IMR-90 (cell line): ENCODE data around the gene TRIM4. TPM values are rescaled to one million over a fixed set of nuclear protein-coding genes. Genes with fewer than 3 reads are reported as not detected.

Experiments
- ATAC-seq: fragments of 200-7000 bp; cut with Tn5 transposase; 2 replicates; pipeline ENCODE4 v1.9.1; 2020; ENCODE audit warnings: low read depth, mild to moderate bottlenecking, moderate library complexity
- BruUV-seq: library from RNA; stranded (reverse); fragments of 400-500 nt; replicated peaks from 2 replicates; lab custom pipeline; 2021; lab: Mats Ljungman, UMichigan
- CTCF ChIA-PET: fragments of 300-600 bp; formaldehyde crosslinking; extraction: SDS; loops from one replicate; lab custom pipeline; 2021; ENCODE audit warnings: antibody characterized with exemption; lab: Yijun Ruan, JAX
- POLR2A ChIA-PET: fragments of 300-600 bp; sonication (Branson Sonifier 250); formaldehyde crosslinking; loops from one replicate; lab custom pipeline; 2022; ENCODE audit warnings: antibody characterized with exemption; ENCODE audit not compliant: unreplicated experiment; lab: Charles Lee
- DNase-seq: peaks from one replicate; pipeline ENCODE4 v3.0.0; 2013
- H2AFZ ChIP-seq: replicated peaks from 2 replicates; pipeline ENCODE3; 2013; ENCODE audit warnings: low read length, mild to moderate bottlenecking; ENCODE audit not compliant: poor library complexity
- H2AK5ac ChIP-seq: 2 replicates; pipeline ENCODE4 v1.6.1; 2013; ENCODE audit warnings: low read depth, low read length, inconsistent platforms
- H2AK9ac ChIP-seq: replicated peaks from 2 replicates; pipeline ENCODE3; 2013; ENCODE audit warnings: mild to moderate bottlenecking, low read depth, low read length, moderate library complexity; ENCODE audit not compliant: poor library complexity
- H2BK120ac ChIP-seq: 2 replicates; pipeline ENCODE4 v1.6.1; 2013; ENCODE audit warnings: low read depth, low read length, inconsistent platforms
- H2BK15ac ChIP-seq: 3 replicates; pipeline ENCODE4 v1.6.1; 2013; ENCODE audit warnings: low read depth, low read length, inconsistent platforms
- H2BK20ac ChIP-seq: 2 replicates; pipeline ENCODE4 v1.6.1; 2013; ENCODE audit warnings: low read depth, mild to moderate bottlenecking, inconsistent platforms, low read length, moderate library complexity
- H2BK5ac ChIP-seq: 2 replicates; pipeline ENCODE4 v1.6.1; 2013; ENCODE audit warnings: mild to moderate bottlenecking, low read depth, low read length, inconsistent platforms; ENCODE audit not compliant: poor library complexity, severe bottlenecking
- H3K14ac ChIP-seq: replicated peaks from 2 replicates; pipeline ENCODE4 v1.6.1; 2013; ENCODE audit warnings: low read depth, low read length, inconsistent platforms
- H3K18ac ChIP-seq: 2 replicates; pipeline ENCODE4 v1.6.1; 2013; ENCODE audit warnings: low read depth, low read length, control low read depth
- H3K23ac ChIP-seq: 2 replicates; pipeline ENCODE4 v1.6.1; 2013; ENCODE audit warnings: low read depth, low read length, inconsistent platforms
- H3K27ac ChIP-seq: 2 replicates; pipeline ENCODE4 v1.5.1; 2013; ENCODE audit warnings: mild to moderate bottlenecking, control low read depth, low read length; ENCODE audit not compliant: insufficient read depth
- H3K27me3 ChIP-seq: 2 replicates; pipeline ENCODE4 v1.6.1; 2013; ENCODE audit warnings: low read length; ENCODE audit not compliant: control insufficient read depth, insufficient read depth
- H3K36me3 ChIP-seq: 2 replicates; pipeline ENCODE4 v1.6.1; 2013; ENCODE audit warnings: low read length, mixed read lengths; ENCODE audit not compliant: control insufficient read depth, insufficient read depth
- H3K4ac ChIP-seq: 2 replicates; pipeline ENCODE4 v1.6.1; 2013; ENCODE audit warnings: low read depth, low read length, inconsistent platforms
- H3K4me1 ChIP-seq: 2 replicates; pipeline ENCODE4 v1.6.1; 2013; ENCODE audit warnings: low read length, mixed read lengths; ENCODE audit not compliant: control insufficient read depth, insufficient read depth
- H3K4me2 ChIP-seq: 2 replicates; pipeline ENCODE4 v1.6.1; 2013; ENCODE audit warnings: low read depth, mild to moderate bottlenecking, control low read depth, low read length, moderate library complexity
- H3K4me3 ChIP-seq: 2 replicates; pipeline ENCODE4 v1.5.1; 2013; ENCODE audit warnings: low read depth, mild to moderate bottlenecking, control low read depth, low read length, moderate library complexity; ENCODE audit not compliant: insufficient read depth
- H3K56ac ChIP-seq: 2 replicates; pipeline ENCODE4 v1.6.1; 2013; ENCODE audit warnings: low read length, inconsistent platforms; ENCODE audit not compliant: insufficient read depth; ENCODE audit errors: extremely low read depth
- H3K79me1 ChIP-seq, 2 experiments: 2 replicates each; pipeline ENCODE4 v1.6.1; 2013; ENCODE audit warnings: low read length in 2 of 2, inconsistent platforms in 1 of 2, low read depth in 1 of 2
- H3K9ac ChIP-seq: 2 replicates; pipeline ENCODE4 v1.6.1; 2013; ENCODE audit warnings: low read depth, low read length, control low read depth
- H3K9me1 ChIP-seq: 2 replicates; pipeline ENCODE4 v1.6.1; 2013; ENCODE audit warnings: low read length, inconsistent platforms; ENCODE audit not compliant: insufficient read depth
- H3K9me3 ChIP-seq: 2 replicates; pipeline ENCODE4 v1.6.1; 2013; ENCODE audit warnings: low read length; ENCODE audit not compliant: control insufficient read depth, insufficient read depth
- H4K20me1 ChIP-seq: 2 replicates; pipeline ENCODE4 v1.6.1; 2013; ENCODE audit warnings: low read length, inconsistent platforms; ENCODE audit not compliant: insufficient read depth
- H4K5ac ChIP-seq: 2 replicates; pipeline ENCODE4 v1.6.1; 2013; ENCODE audit warnings: mild to moderate bottlenecking, low read depth, low read length, control low read depth
- H4K8ac ChIP-seq, 2 experiments: 2 replicates each; pipeline ENCODE4 v1.6.1; 2013; ENCODE audit warnings: low read depth in 2 of 2, low read length in 2 of 2, control low read depth in 1 of 2, inconsistent platforms in 1 of 2
- H4K91ac ChIP-seq: 2 replicates; pipeline ENCODE4 v1.6.1; 2013; ENCODE audit warnings: low read depth, low read length, inconsistent platforms; ENCODE audit not compliant: insufficient read depth
- BHLHE40 ChIP-seq: fragments of 150-350 bp; IDR thresholded peaks from 2 replicates; pipeline ENCODE4 v1.6.1; 2016; ENCODE audit warnings: mild to moderate bottlenecking, low read depth, low read length
- MAFK ChIP-seq: IDR thresholded peaks from 2 replicates; pipeline ENCODE4 v1.6.1; 2012; ENCODE audit warnings: low read depth, low read length, improper control_type of control experiment
- SMC3 ChIP-seq: fragments of 150-350 bp; IDR thresholded peaks from 2 replicates; pipeline ENCODE4 v1.6.1; 2016; ENCODE audit warnings: low read depth, mild to moderate bottlenecking, antibody characterized with exemption, low read length, moderate library complexity
- WGBS, 2 experiments: methylation state at CpG; one replicate each; pipeline versions ENCODE4 v1.1.5 to v1.1.7; 2013; ENCODE audit warnings: missing lambda C conversion rate in 2 of 2; ENCODE audit not compliant: insufficient read length in 1 of 2; ENCODE audit errors: extremely low coverage in 2 of 2; 5-methylcytosine and 5-hydroxymethylcytosine counted together
- dilution Hi-C: fragments of 300-500 bp; cut with HindIII; formaldehyde crosslinking; loops from one replicate; pipeline ENCODE4 v1.14.3; 2018; ENCODE audit warnings: low sequenced_read_pairs; ENCODE audit not compliant: unreplicated experiment
- in situ Hi-C: fragments of 300-500 bp; cut with MboI; formaldehyde crosslinking; loops from 3 replicates; pipeline ENCODE4 v1.14.3; 2019; ENCODE audit warnings: low sequenced_read_pairs, inconsistent platforms, mixed read lengths
- intact Hi-C: fragments of 100-400 bp; cut with micrococcal nuclease; formaldehyde crosslinking; loops from 2 replicates; pipeline ENCODE4 v1.10.0; 2022
- polyA plus RNA-seq, 3 experiments: library from polyadenylated mRNA; depleted of rRNA; stranded (reverse); fragments of >200 nt; gene quantifications; 2 replicates each; pipeline ENCODE4 v1.2.3, GENCODE V29; 2012; ENCODE audit warnings: low replicate concordance in 1 of 3
- total RNA-seq: library from RNA; depleted of rRNA; stranded (reverse); fragments of >200 nt; gene quantifications from 2 replicates; pipeline ENCODE4 v1.2.3, GENCODE V29; 2012
- TF ChIP-seq, protein P1 (sequence below): fragments of 150-350 bp; IDR thresholded peaks from 2 replicates; pipeline ENCODE4 v1.6.1; 2017; ENCODE audit warnings: mild to moderate bottlenecking, antibody characterized with exemption, low read length, low read depth

Gene TRIM4
- total and polyA plus RNA-seq, 2 of the 4 experiments (the other 2 are of a cell fraction), result 10.6 to 13.4 TPM

DNA sequence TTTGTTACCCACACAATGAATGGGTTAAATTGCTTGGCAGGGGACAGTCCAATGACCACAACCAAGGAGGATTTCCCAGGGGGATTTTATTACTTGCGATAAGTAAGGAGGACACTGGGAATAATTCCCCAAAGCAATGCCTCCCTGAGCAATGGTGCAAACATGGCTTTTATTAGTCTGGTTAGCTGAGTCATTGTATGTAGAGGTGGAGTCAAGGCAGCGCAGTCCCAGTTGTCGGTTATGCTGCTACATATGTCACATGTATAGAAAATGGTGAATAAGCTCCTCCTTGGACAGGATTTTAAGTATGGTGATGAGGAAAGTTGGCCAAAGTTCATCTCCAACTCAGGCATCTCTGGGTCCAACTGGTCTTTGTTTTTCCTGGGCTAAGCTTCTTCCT is 3.9 kb upstream of the TRIM4 start:
- Histone ChIP-seq H3K9me1 (no peaks in the 10 kb centered on the region), H3K18ac (no peak overlapping the region), H4K8ac (no peak overlapping the region), H3K36me3 (peaks cover 2% of the 10 kb centered on the region), H4K91ac (no peak overlapping the region), H2AFZ (no peak overlapping the region), H3K4me3 (no peak overlapping the region), H3K4me1 (no peaks in the 10 kb centered on the region), H2BK120ac (no peak overlapping the region), H3K27ac (no peak overlapping the region), H2BK5ac (no peak overlapping the region), H4K20me1 (peaks cover 3% of the 10 kb centered on the region; the same call in 1 of the 2 replicates), H3K4me2 (no peak overlapping the region), H3K9ac (no peak overlapping the region), H3K56ac (no peak overlapping the region), H3K14ac (no peak overlapping the region), H3K27me3 (peaks cover 4% of the 10 kb centered on the region), H4K5ac (no peak overlapping the region), H2BK15ac (no peak overlapping the region), H2BK20ac (no peak overlapping the region), H3K79me1 (peaks cover 3 to 19% of the 10 kb centered on the region in 2 experiments), H3K9me3 (no peaks in the 10 kb centered on the region), H3K4ac (no peak overlapping the region), H2AK9ac (no peak overlapping the region), H2AK5ac (no peak overlapping the region), H3K23ac (no peak overlapping the region)
- dilution Hi-C loops (no loop called here), in situ Hi-C loops (no loop called here), intact Hi-C loops (loop anchor here (10.0 kb wide), 1 partner anchor 132 kb away; no protein-coding TSS in a partner anchor)
- 100% methylated on average over 1 of the region's 3 CpGs; no CpG with 5 or more reads in 1 of the 2 experiments for WGBS, 2 experiments
- DNase-seq (no peak), ATAC-seq (no peak)
- POLR2A ChIA-PET, result interaction anchor here (0.6 kb wide), 1 partner anchor 9 kb away, joined by 3 read pairs; no protein-coding TSS in a partner anchor
- no peak for TF ChIP-seq SMC3
- no peak for TF ChIP-seq MAFK
- TF ChIP-seq, protein P1, sequence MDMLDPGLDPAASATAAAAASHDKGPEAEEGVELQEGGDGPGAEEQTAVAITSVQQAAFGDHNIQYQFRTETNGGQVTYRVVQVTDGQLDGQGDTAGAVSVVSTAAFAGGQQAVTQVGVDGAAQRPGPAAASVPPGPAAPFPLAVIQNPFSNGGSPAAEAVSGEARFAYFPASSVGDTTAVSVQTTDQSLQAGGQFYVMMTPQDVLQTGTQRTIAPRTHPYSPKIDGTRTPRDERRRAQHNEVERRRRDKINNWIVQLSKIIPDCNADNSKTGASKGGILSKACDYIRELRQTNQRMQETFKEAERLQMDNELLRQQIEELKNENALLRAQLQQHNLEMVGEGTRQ, result no peak
- TF ChIP-seq BHLHE40, result no peak
- CTCF ChIA-PET, result interaction anchor here (0.6 kb wide), 3 partner anchors 17 to 112 kb away, joined by 3 to 4 read pairs (median 3); no protein-coding TSS in a partner anchor
- no TSS peak for BruUV-seq
